Measurements from ENCODE around the gene UBE2H.
A peak's percentile ranks its signal among the peaks of the same experiment; 100 is the strongest.

UBE2H gene

DNA sequence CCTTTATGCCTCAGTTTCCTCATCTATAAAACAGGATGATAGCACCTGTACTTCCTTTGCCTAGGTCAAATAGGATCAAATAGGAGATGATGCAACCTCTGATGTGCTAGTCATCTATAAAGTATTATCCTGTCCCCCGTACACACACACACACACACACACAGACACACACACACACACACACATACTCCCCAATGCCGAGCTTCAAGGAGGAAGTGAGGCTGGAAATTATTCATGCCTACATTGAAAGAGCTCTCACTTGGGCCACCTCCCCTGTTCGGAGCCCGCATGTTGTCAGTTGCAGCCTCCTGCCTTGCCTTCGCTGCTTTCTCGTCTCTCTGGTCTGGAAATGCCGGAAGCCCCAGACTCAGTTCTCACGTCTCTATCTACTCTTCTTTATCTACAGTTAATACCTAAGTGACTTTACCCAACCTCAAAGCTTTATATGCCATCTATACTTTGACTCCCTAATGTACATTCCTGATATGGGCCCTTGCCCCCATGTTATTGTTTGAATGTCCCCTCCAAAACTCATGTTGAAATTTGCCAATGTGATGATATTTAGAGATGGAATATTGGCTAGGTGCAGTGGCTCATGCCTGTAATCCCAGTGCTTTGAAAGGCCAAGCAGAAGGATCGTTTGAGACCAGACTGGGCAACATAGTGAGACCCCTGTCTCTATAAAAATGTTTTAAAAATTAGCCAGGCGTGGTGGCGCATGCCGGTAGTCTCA lies 6.9 kb upstream of the UBE2H start:
- Histone ChIP-seq H3K4me1 (ENCODE audit: insufficient read depth, low read length) (peaks cover 16% of the 10 kb centered on the region), H3K9me3 (ENCODE audit: control insufficient read depth, insufficient read depth, low read length) (no peaks in the 10 kb centered on the region), H3K9ac (ENCODE audit: low read depth, low read length) (no peak overlapping the region), H3K36me3 (ENCODE audit: insufficient read depth, low read length) (no peaks in the 10 kb centered on the region)

- peaks cover 16% of the 10 kb centered on the region for H3K4me1 ChIP-seq (ENCODE audit: insufficient read depth, low read length)
- no peaks in the 10 kb centered on the region for H3K9me3 ChIP-seq (ENCODE audit: control insufficient read depth, insufficient read depth, low read length)
- H3K36me3 ChIP-seq (ENCODE audit: insufficient read depth, low read length): no peaks in the 10 kb centered on the region
- no peak overlapping the region for H3K9ac ChIP-seq (ENCODE audit: low read depth, low read length)
These were observed 6.1 kb upstream of the UBE2H start for GRCh38 chr7:129958643-129959470.

- Histone ChIP-seq H3K9me3 (ENCODE audit: control insufficient read depth, insufficient read depth, low read length) (no peaks in the 10 kb centered on the region), H3K4me1 (ENCODE audit: insufficient read depth, low read length) (peaks cover 16% of the 10 kb centered on the region), H3K9ac (ENCODE audit: low read depth, low read length) (no peak overlapping the region), H3K36me3 (ENCODE audit: insufficient read depth, low read length) (no peaks in the 10 kb centered on the region)
These were observed 3.3 kb upstream of the UBE2H start for GRCh38 chr7:129955993-129956543.

- H3K36me3 ChIP-seq (ENCODE audit: insufficient read depth, low read length): no peaks in the 10 kb centered on the region; the same call in 1 of the 2 replicates
- peaks cover 19% of the 10 kb centered on the region for H3K4me1 ChIP-seq (ENCODE audit: insufficient read depth, low read length)
- peak overlapping the region; percentile 92 for H3K9ac ChIP-seq (ENCODE audit: low read depth, low read length)
- H3K9me3 ChIP-seq (ENCODE audit: control insufficient read depth, insufficient read depth, low read length): no peaks in the 10 kb centered on the region
These were observed 591 bp downstream of the UBE2H start for GRCh38 chr7:129952086-129952652.

DNA sequence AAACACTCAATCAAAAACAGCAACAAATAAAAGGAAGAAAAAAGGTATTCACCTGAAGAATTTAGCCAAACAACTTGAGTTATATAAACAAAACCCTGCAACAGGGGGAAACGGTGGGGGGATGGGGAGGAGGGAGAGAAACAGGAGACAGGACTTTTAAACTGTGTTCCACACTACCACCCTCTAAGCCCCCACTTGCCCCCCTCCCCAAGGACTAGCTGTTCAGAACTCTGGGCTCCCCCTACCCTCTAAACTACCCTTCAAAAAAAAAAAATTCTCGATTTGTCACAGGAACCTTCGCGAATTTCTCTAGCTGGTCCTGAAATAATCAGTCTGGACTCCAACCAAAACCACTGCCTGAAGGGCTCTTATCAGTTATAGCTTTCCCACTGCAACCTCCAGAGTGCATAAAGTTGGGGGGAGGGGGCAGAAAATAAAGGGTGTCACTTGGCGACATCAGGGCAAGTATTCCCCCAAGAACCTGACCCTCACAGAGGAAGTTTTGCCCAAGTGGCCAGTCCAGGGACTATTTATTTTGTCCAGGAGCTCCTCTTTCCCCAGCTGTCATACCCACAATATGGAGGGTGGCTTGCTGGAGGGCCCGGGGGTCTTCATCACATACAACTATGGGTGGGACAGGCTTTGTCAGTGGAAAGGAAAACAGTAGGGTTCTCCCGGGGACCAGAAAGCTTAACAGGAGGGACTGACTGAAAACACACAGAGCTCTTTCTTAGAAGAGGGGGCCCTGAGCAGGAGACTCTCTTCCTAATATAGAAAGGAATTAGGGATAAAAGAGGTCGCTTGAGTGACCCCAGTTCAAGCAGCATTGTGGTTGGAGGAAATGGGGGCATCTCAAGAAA lies 1.3 kb downstream of the UBE2H start:
- Histone ChIP-seq H3K4me1 (ENCODE audit: insufficient read depth, low read length) (peaks cover 20% of the 10 kb centered on the region), H3K9me3 (ENCODE audit: control insufficient read depth, insufficient read depth, low read length) (no peaks in the 10 kb centered on the region), H3K36me3 (ENCODE audit: insufficient read depth, low read length) (no peaks in the 10 kb centered on the region; the same call in 1 of the 2 replicates), H3K9ac (ENCODE audit: low read depth, low read length) (peak overlapping the region; percentile 92)

DNA sequence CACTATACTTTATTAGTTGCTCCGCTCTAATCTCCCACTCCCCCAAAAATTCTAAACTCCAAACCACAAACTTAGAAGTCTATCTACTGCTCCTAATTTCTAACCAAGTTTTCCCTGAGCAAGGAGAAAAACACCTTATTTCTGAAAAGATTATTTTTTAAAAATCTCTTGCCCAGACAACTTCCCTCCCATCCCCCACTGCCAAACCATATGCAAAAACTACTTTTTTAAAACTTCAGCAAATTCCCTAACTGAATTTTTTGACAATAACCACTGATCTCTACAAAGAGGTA lies 1.9 kb downstream of the UBE2H start:
- H3K4me1 ChIP-seq (ENCODE audit: insufficient read depth, low read length): peaks cover 20% of the 10 kb centered on the region
- no peaks in the 10 kb centered on the region; the same call in 1 of the 2 replicates for H3K36me3 ChIP-seq (ENCODE audit: insufficient read depth, low read length)
- no peaks in the 10 kb centered on the region for H3K9me3 ChIP-seq (ENCODE audit: control insufficient read depth, insufficient read depth, low read length)
- peak overlapping the region; percentile 92 for H3K9ac ChIP-seq (ENCODE audit: low read depth, low read length)

DNA sequence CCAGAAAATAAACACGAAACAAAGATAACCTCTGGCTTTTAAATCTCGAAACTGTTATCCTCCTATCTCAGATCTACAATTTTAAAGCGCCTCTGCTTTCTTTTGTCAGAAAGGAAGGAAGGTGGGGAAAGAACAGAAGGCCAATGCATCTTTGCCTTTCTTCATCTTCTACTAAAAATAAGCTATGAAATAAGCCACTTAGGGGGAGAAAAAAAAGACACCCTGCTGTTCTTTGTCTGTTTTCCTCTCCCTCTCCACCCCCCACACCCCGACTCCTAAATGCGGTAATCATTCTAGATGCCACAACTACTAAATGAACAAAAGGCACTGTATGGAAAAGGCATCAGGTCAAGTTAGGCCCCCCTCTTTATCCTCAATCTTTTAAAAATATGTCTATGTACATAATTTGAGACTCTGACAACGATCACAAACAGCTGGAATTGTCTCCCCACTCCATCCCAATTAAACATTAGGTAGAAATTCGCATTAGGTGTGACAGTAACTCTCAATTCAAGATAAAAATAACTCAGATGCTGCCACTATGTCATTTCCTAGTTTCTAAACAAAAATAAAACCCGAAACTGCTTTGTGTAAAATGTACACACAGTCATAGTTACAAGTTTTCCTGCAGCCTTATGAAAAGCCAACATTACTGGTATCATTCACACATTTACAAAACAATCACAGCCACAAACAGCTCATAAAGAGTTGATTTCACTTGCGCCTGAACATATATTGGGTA lies 2.4 kb downstream of the UBE2H start:
- H3K9me3 ChIP-seq (ENCODE audit: control insufficient read depth, insufficient read depth, low read length): no peaks in the 10 kb centered on the region
- H3K36me3 ChIP-seq (ENCODE audit: insufficient read depth, low read length): no peaks in the 10 kb centered on the region; the same call in 1 of the 2 replicates
- peaks cover 15% of the 10 kb centered on the region for H3K4me1 ChIP-seq (ENCODE audit: insufficient read depth, low read length)

GRCh38 chr7:129949292-129950133 lies 3.2 kb downstream of the UBE2H start:
- Histone ChIP-seq H3K9me3 (ENCODE audit: control insufficient read depth, insufficient read depth, low read length) (no peaks in the 10 kb centered on the region), H3K36me3 (ENCODE audit: insufficient read depth, low read length) (no peaks in the 10 kb centered on the region; the same call in 1 of the 2 replicates), H3K9ac (ENCODE audit: low read depth, low read length) (peak overlapping the region; percentile 92), H3K4me1 (ENCODE audit: insufficient read depth, low read length) (peaks cover 15% of the 10 kb centered on the region)

More for the DNA sequence above, 2.4 kb downstream of the UBE2H start:
- H3K9ac ChIP-seq (ENCODE audit: low read depth, low read length): peak overlapping the region; percentile 92

DNA sequence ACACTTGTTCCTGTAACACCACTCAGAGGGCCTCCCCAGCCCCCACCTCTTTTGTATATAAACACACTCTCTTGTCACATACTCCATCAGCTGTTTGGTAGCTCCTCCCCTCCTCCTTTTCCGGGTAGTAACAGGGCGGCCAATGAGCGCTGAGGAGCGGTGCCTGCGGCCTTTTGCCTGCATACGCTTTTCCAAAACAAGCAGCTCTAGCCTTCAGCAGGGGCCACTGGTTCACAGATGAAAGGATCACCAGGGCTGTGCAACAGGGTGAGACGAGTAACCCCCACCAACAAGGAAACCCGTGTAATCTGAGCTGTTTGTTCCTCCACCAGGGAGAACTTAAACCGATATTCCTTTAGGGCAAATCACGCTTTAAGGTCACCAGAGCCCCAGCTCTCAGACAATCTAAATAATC lies 3.9 kb downstream of the UBE2H start:
- Histone ChIP-seq H3K4me1 (ENCODE audit: insufficient read depth, low read length) (peaks cover 15% of the 10 kb centered on the region), H3K9me3 (ENCODE audit: control insufficient read depth, insufficient read depth, low read length) (no peaks in the 10 kb centered on the region), H3K9ac (ENCODE audit: low read depth, low read length) (peak overlapping the region; percentile 92), H3K36me3 (ENCODE audit: insufficient read depth, low read length) (no peaks in the 10 kb centered on the region; the same call in 1 of the 2 replicates)

DNA sequence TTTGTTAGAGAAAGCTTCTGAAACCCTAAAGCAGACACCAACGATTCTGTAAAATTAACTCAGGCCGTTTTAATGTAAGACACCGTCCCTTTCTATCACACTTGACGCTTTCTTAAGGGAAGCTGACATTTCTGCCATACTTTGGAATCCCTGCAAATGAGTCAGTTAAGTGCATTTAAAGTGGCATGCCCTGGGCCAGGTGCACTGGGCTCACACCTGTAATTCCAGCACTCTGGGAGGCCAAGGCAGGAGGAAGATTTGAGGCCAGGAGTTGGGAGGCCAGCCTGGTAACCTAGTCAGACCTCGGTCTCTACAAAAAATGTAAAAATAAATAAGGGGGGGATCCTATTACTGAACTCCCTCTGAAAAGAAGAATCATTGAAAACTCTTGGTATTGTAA lies 4.4 kb downstream of the UBE2H start:
- Histone ChIP-seq H3K36me3 (ENCODE audit: insufficient read depth, low read length) (no peaks in the 10 kb centered on the region; the same call in 1 of the 2 replicates), H3K9me3 (ENCODE audit: control insufficient read depth, insufficient read depth, low read length) (no peaks in the 10 kb centered on the region), H3K4me1 (ENCODE audit: insufficient read depth, low read length) (peaks cover 15% of the 10 kb centered on the region), H3K9ac (ENCODE audit: low read depth, low read length) (no peak overlapping the region; the same call in 1 of the 2 replicates)

DNA sequence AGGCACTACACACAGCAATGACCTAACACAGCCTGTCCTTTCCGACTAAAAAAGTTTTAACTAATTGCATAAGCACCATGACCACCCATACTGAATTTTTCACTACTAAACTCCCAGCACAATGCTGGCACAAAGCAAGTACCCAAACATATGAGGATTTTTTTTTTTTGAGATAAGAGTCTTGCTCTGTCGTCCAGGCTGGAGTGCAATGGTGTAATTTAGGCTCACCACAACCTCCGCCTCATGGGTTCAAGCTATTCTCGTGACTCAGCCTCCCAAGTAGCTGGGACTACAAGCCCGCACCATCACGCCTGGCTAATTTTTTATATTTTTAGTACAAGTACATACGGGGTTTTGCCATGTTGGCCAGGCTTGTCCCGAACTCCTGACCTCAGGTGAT lies 5.1 kb downstream of the UBE2H start:
- H3K36me3 ChIP-seq (ENCODE audit: insufficient read depth, low read length): no peaks in the 10 kb centered on the region; the same call in 1 of the 2 replicates
- no peaks in the 10 kb centered on the region for H3K9me3 ChIP-seq (ENCODE audit: control insufficient read depth, insufficient read depth, low read length)
- peaks cover 15% of the 10 kb centered on the region for H3K4me1 ChIP-seq (ENCODE audit: insufficient read depth, low read length)
- H3K9ac ChIP-seq (ENCODE audit: low read depth, low read length): no peak overlapping the region

GRCh38 chr7:129947049-129947448 lies 5.7 kb downstream of the UBE2H start:
- H3K9ac ChIP-seq (ENCODE audit: low read depth, low read length): no peak overlapping the region

More at GRCh38 chr7:129947049-129947448, 5.7 kb downstream of the UBE2H start:
- Histone ChIP-seq H3K36me3 (ENCODE audit: insufficient read depth, low read length) (no peaks in the 10 kb centered on the region; the same call in 1 of the 2 replicates), H3K9me3 (ENCODE audit: control insufficient read depth, insufficient read depth, low read length) (no peaks in the 10 kb centered on the region), H3K4me1 (ENCODE audit: insufficient read depth, low read length) (peaks cover 15% of the 10 kb centered on the region)

Measured in ES-I3 (cell line).